ENCODE data around the gene ADAMTS2.

ADAMTS2 gene

GRCh38 chr5:179343719-179344430 is 1.4 kb downstream of the ADAMTS2 start:
- no peak for DNase-seq (ENCODE audit: low read depth in 2 of 2)

- no peak for DNase-seq (ENCODE audit: low read depth in 2 of 2)
These were observed 2.1 kb downstream of the ADAMTS2 start for GRCh38 chr5:179343021-179343718.

- no peak for DNase-seq (ENCODE audit: low read depth in 2 of 2)
These were observed 2.7 kb downstream of the ADAMTS2 start for GRCh38 chr5:179342577-179342976.

- no peak for DNase-seq (ENCODE audit: low read depth in 2 of 2)
These were observed 4.8 kb downstream of the ADAMTS2 start for GRCh38 chr5:179340465-179340864.

GRCh38 chr5:179339996-179340395 is 5.3 kb downstream of the ADAMTS2 start:
- DNase-seq (ENCODE audit: low read depth in 2 of 2), result no peak

GRCh38 chr5:179339081-179339480 is 6.2 kb downstream of the ADAMTS2 start:
- no peak for DNase-seq (ENCODE audit: low read depth in 2 of 2)

- DNase-seq (ENCODE audit: low read depth in 2 of 2), result no peak
These were observed 7.2 kb downstream of the ADAMTS2 start for GRCh38 chr5:179337796-179338676.

- DNase-seq (ENCODE audit: low read depth in 2 of 2), result no peak
These were observed 8.1 kb downstream of the ADAMTS2 start for GRCh38 chr5:179336871-179337795.

GRCh38 chr5:179336126-179336870 is 9.0 kb downstream of the ADAMTS2 start:
- no peak for DNase-seq (ENCODE audit: low read depth in 2 of 2)

- no peak for DNase-seq (ENCODE audit: low read depth in 2 of 2)
These were observed 11.2 kb downstream of the ADAMTS2 start for GRCh38 chr5:179333796-179334761.

GRCh38 chr5:179332741-179333290 is 12.4 kb downstream of the ADAMTS2 start:
- no peak for DNase-seq (ENCODE audit: low read depth in 2 of 2)

- no peak for DNase-seq (ENCODE audit: low read depth in 2 of 2)
These were observed 13.5 kb downstream of the ADAMTS2 start for GRCh38 chr5:179331591-179332375.

- DNase-seq (ENCODE audit: low read depth in 2 of 2), result no peak
These were observed 14.9 kb downstream of the ADAMTS2 start for GRCh38 chr5:179330186-179330900.

GRCh38 chr5:179328291-179328690 is 17.0 kb downstream of the ADAMTS2 start:
- no peak for DNase-seq (ENCODE audit: low read depth in 2 of 2)

- DNase-seq (ENCODE audit: low read depth in 2 of 2), result no peak
These were observed 18.1 kb downstream of the ADAMTS2 start for GRCh38 chr5:179327021-179327735.

- DNase-seq (ENCODE audit: low read depth in 2 of 2), result no peak
These were observed 18.9 kb downstream of the ADAMTS2 start for GRCh38 chr5:179326122-179326927.

Data from stimulated activated CD4-positive, alpha-beta T cell treated with anti-CD3 and anti-CD28 coated beads, Interleukin-4, amount 100 ng/mL, for 48 hours (primary cell).